ENCODE data around the gene TAF13.
"Not testable (repeated sequence)": the region's sequence is repeated elsewhere in the genome, so short reads cannot be mapped to it uniquely, and the experiment has no call there.

Gene TAF13

DNA sequence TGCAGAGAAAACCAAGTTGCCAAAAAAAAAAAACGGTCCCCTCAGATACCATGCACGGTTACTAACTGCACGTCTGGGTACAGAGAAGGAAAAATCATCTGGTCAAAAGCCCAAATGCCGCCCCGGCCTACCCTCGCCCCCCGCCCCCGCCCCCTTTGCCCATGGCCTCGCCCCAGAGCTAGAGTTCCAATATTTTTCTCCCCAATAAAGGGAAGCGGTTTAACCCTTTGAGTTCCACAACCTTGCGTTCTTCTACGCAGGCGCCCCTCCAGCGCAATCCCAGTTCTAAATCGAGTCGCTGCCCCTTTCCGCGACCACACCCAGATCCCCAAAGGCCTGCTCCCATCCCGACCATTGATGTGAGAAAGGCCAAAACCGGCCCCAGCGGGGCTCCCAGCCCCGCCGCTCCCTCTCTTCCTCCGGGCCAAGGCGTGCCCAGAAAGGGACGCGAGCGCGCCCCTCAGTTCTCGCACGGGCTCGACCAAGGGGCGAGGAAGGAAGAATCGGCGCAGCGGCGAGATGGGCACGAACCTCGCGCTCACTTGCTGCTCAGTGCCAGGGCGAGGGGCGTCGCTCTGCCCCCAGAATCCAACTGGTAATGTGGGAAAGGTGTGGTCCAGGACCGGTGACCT is 34.7 kb downstream of the TAF13 start:
- Histone ChIP-seq H3K27me3 (ENCODE audit: control insufficient read depth, insufficient read depth, low read length) (no peaks in the 10 kb centered on the region), H3K36me3 (ENCODE audit: control insufficient read depth, low read depth, low read length) (no peaks in the 10 kb centered on the region), H3K4me1 (ENCODE audit: control insufficient read depth, low read depth, low read length) (peaks cover 10% of the 10 kb centered on the region), H3K9me3 (ENCODE audit: control insufficient read depth, low read depth, low read length) (no peaks in the 10 kb centered on the region), H3K4me3 (ENCODE audit: low read length) (peak overlapping the region; percentile 64), H3K9ac (ENCODE audit: low read length) (peak overlapping the region; percentile 36), H3K27ac (ENCODE audit: low read length) (no peak overlapping the region)

DNA sequence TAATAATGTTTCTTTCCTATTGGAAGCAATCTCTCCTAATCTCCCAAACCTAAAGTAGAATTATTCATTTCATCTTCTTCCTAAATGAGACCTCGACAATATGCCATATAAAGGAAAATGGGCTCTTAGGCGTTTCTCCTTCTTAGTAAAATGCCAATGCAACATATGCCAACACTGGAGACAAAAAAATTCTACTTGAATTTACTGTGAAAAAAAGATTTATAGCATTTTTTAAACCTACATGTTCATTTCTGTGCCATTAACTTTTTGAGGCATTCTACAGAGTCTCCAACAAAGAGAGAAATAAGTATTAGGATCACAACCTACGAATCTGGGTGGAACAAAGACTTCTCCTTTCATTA is 35.2 kb downstream of the TAF13 start:
- H3K36me3 ChIP-seq (ENCODE audit: control insufficient read depth, low read depth, low read length), result no peaks in the 10 kb centered on the region
- H3K27ac ChIP-seq (ENCODE audit: low read length), result no peak overlapping the region
- H3K9ac ChIP-seq (ENCODE audit: low read length), result peak overlapping the region; percentile 15

DNA sequence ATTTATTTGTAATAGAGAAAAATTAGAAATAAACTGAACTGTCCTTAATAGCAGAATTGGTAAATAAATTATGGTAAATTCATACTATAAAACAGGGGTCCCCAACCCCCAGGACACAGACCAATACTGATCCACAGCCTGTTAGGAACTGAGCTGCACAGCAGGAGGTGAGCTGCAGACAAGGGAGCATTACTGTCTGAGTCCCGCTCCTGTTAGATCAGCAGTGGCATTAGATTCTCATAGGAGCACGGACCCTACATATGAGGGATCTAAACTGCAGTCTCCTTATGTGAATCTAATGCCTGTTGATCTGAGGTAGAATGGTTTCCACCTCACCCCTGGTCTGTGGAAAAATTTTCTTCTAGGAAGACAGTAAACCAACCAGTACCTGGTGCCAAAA is 41.4 kb downstream of the TAF13 start:
- no peak overlapping the region for H3K4me3 ChIP-seq (ENCODE audit: low read length)
- no peak overlapping the region for H3K27ac ChIP-seq (ENCODE audit: low read length)
- H3K9me3 ChIP-seq (ENCODE audit: control insufficient read depth, low read depth, low read length), result no peaks in the 10 kb centered on the region
- no peaks in the 10 kb centered on the region for H3K4me1 ChIP-seq (ENCODE audit: control insufficient read depth, low read depth, low read length)
- H3K9ac ChIP-seq (ENCODE audit: low read length), result no peak overlapping the region
- no peaks in the 10 kb centered on the region for H3K27me3 ChIP-seq (ENCODE audit: control insufficient read depth, insufficient read depth, low read length)
- H3K36me3 ChIP-seq (ENCODE audit: control insufficient read depth, low read depth, low read length), result no peaks in the 10 kb centered on the region

More for the DNA sequence above, 35.2 kb downstream of the TAF13 start:
- peak overlapping the region; percentile 64 for H3K4me3 ChIP-seq (ENCODE audit: low read length)
- peaks cover 10% of the 10 kb centered on the region for H3K4me1 ChIP-seq (ENCODE audit: control insufficient read depth, low read depth, low read length)
- H3K9me3 ChIP-seq (ENCODE audit: control insufficient read depth, low read depth, low read length), result no peaks in the 10 kb centered on the region
- H3K27me3 ChIP-seq (ENCODE audit: control insufficient read depth, insufficient read depth, low read length), result no peaks in the 10 kb centered on the region

DNA sequence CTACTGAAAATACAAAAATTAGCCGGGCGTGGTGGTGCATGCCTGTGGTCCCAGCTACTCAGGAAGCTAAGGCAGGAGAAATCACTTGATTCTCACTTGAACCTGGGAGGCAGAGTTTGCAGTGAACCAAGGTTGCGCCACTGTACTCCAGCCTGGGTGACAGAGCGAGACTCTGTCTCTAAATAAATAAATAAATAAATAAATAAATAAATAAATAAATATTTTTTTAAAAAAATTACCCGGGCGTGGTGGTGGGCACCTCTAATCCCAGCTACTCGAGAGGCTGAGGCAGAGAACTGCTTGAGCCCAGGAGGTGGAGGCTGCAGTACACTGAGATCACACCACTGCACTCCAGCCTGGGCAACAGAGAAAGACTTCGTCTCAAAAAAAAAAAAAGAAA is 46.3 kb downstream of the TAF13 start:
- not testable (repeated sequence) for H3K9ac ChIP-seq (ENCODE audit: low read length); H3K36me3 ChIP-seq (ENCODE audit: control insufficient read depth, low read depth, low read length); H3K9me3 ChIP-seq (ENCODE audit: control insufficient read depth, low read depth, low read length); H3K4me1 ChIP-seq (ENCODE audit: control insufficient read depth, low read depth, low read length); H3K4me3 ChIP-seq (ENCODE audit: low read length); H3K27ac ChIP-seq (ENCODE audit: low read length); H3K27me3 ChIP-seq (ENCODE audit: control insufficient read depth, insufficient read depth, low read length)

DNA sequence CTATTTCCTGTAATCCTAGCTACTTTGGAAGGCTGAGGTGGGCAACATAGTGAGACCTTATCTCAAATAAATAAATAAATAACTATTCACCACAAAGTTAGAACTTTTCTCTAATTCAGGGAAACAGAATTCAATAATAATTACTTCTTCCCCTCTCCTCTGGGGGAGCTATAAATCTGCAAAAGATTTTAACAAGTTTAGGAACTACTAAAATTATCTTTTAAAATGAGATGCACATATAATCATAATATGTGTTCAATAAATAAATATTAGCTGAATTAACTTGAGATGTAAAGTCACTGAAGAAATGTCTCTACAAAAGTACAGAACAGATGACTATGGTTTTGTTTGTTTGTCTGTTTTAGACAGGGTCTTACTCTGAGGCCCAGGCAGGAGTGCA is 48.0 kb downstream of the TAF13 start:
- Histone ChIP-seq H3K4me3 (ENCODE audit: low read length) (no peak overlapping the region), H3K4me1 (ENCODE audit: control insufficient read depth, low read depth, low read length) (no peaks in the 10 kb centered on the region), H3K9me3 (ENCODE audit: control insufficient read depth, low read depth, low read length) (no peaks in the 10 kb centered on the region), H3K9ac (ENCODE audit: low read length) (no peak overlapping the region), H3K36me3 (ENCODE audit: control insufficient read depth, low read depth, low read length) (no peaks in the 10 kb centered on the region), H3K27me3 (ENCODE audit: control insufficient read depth, insufficient read depth, low read length) (no peaks in the 10 kb centered on the region), H3K27ac (ENCODE audit: low read length) (no peak overlapping the region)

DNA sequence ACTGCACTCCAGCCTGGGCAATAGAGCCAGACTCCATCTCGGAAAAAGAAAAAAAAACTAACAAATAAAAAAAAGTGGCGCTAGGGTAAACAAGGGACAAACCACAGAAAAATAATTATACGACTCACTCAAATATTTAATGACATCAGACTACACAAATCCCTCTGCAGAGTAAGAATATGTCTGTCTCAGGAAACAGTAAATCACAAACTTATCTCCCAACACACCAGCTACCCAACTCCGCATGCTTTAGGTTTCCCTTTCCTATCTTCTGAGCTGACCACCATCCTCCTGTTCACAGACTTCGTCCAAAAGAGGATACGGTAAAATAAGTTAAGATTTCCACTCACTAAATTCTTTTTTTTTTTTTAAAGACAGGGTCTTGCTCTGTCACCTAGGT is 50.1 kb downstream of the TAF13 start:
- Histone ChIP-seq H3K27ac (ENCODE audit: low read length) (no peak overlapping the region), H3K36me3 (ENCODE audit: control insufficient read depth, low read depth, low read length) (no peaks in the 10 kb centered on the region), H3K9me3 (ENCODE audit: control insufficient read depth, low read depth, low read length) (no peaks in the 10 kb centered on the region), H3K27me3 (ENCODE audit: control insufficient read depth, insufficient read depth, low read length) (no peaks in the 10 kb centered on the region), H3K9ac (ENCODE audit: low read length) (no peak overlapping the region), H3K4me1 (ENCODE audit: control insufficient read depth, low read depth, low read length) (no peaks in the 10 kb centered on the region), H3K4me3 (ENCODE audit: low read length) (no peak overlapping the region)

DNA sequence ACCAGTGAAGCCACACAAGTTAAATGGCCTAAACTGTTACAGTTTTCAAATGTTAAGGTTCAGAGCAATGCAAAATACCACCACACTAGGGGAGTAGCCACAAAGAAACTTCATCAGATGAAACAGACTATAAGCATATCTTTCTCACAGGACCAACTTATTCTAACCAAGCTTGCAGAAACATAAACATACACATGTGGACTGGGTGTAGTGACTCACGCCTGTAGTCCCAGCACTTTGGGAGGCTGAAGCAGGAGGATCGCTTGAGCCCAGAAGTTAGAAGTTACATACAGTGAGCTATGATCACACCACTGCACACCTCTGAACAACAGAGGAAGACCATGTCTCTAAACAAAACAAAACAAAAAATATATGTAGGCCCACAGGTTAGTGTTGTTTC is 51.2 kb downstream of the TAF13 start:
- H3K27me3 ChIP-seq (ENCODE audit: control insufficient read depth, insufficient read depth, low read length), result no peaks in the 10 kb centered on the region
- H3K9ac ChIP-seq (ENCODE audit: low read length), result no peak overlapping the region
- no peaks in the 10 kb centered on the region for H3K36me3 ChIP-seq (ENCODE audit: control insufficient read depth, low read depth, low read length)
- no peaks in the 10 kb centered on the region for H3K9me3 ChIP-seq (ENCODE audit: control insufficient read depth, low read depth, low read length)
- H3K27ac ChIP-seq (ENCODE audit: low read length), result no peak overlapping the region
- H3K4me3 ChIP-seq (ENCODE audit: low read length), result no peak overlapping the region
- no peaks in the 10 kb centered on the region for H3K4me1 ChIP-seq (ENCODE audit: control insufficient read depth, low read depth, low read length)

DNA sequence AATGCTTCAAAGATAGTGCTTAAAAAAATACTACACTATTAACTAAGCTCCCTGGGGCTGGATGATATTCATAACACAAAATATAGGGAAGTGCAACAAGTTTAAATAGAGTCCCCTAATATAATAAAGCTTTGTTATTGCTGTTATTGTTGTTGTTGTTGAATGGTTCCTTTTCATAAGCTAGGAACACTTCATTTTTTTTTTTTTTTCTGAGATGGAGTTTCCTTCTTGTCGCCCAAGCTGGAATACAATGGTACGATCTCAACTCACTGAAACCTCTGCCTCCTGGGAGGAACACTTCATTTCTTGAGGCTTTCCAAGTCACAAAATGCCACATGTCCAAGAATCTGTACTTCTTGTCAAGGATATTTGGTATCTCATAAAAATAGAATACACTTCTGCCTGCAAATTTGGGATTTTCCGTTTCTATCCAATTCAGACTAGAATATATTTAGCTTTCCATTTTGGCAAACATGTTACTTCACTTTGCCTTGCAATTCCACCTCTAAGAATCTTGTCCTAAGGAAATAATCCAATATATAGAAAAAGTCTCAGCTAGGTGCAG is 55.0 kb downstream of the TAF13 start:
- H3K27me3 ChIP-seq (ENCODE audit: control insufficient read depth, insufficient read depth, low read length), result no peaks in the 10 kb centered on the region
- H3K9me3 ChIP-seq (ENCODE audit: control insufficient read depth, low read depth, low read length), result no peaks in the 10 kb centered on the region
- H3K9ac ChIP-seq (ENCODE audit: low read length), result no peak overlapping the region
- no peaks in the 10 kb centered on the region for H3K36me3 ChIP-seq (ENCODE audit: control insufficient read depth, low read depth, low read length)
- no peak overlapping the region for H3K27ac ChIP-seq (ENCODE audit: low read length)
- no peaks in the 10 kb centered on the region for H3K4me1 ChIP-seq (ENCODE audit: control insufficient read depth, low read depth, low read length)
- H3K4me3 ChIP-seq (ENCODE audit: low read length), result no peak overlapping the region

DNA sequence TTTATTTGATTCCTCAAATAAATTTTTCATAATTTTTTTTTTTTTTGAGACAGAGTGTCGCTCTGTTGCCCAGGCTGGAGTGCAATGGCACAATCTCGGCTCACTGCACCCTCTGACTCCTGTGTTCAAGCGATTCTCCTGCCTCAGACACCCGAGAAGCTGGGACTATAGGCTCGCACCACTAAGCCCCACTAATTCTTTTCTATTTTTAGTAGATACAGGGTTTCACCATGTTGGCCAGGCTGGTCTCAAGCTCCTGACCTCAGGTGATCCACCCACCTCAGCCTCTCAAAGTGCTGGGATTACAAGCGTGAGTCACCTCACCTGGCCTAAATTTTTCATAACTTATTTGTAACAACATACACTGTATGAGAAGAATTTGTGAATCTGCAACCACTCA is 58.1 kb downstream of the TAF13 start:
- not testable (repeated sequence) for H3K27me3 ChIP-seq (ENCODE audit: control insufficient read depth, insufficient read depth, low read length); H3K36me3 ChIP-seq (ENCODE audit: control insufficient read depth, low read depth, low read length); H3K27ac ChIP-seq (ENCODE audit: low read length); H3K4me3 ChIP-seq (ENCODE audit: low read length); H3K4me1 ChIP-seq (ENCODE audit: control insufficient read depth, low read depth, low read length); H3K9me3 ChIP-seq (ENCODE audit: control insufficient read depth, low read depth, low read length); H3K9ac ChIP-seq (ENCODE audit: low read length)

DNA sequence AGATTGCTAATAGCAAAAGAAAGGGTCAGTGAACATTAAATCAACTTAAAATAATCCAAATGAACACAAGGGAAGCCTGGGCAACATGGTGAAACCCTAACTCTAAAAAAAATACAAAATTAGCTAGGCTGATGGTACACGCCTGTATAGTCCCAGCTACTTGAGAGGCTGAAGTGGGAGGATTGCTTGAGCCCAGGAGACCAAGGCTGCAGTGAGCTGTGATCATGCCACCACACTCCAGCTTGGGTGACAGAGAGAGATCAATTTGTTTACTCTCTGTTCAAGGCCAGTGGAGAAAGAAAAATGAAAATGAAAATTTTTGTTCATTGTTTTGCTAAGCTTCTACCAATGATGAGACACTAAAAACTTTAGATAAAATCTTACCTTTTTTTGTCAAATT is 58.7 kb downstream of the TAF13 start:
- H3K27me3 ChIP-seq (ENCODE audit: control insufficient read depth, insufficient read depth, low read length), result no peaks in the 10 kb centered on the region
- H3K9ac ChIP-seq (ENCODE audit: low read length), result no peak overlapping the region
- H3K4me3 ChIP-seq (ENCODE audit: low read length), result no peak overlapping the region
- H3K27ac ChIP-seq (ENCODE audit: low read length), result no peak overlapping the region
- H3K9me3 ChIP-seq (ENCODE audit: control insufficient read depth, low read depth, low read length), result no peaks in the 10 kb centered on the region
- no peaks in the 10 kb centered on the region for H3K36me3 ChIP-seq (ENCODE audit: control insufficient read depth, low read depth, low read length)
- no peaks in the 10 kb centered on the region for H3K4me1 ChIP-seq (ENCODE audit: control insufficient read depth, low read depth, low read length)
